BLaER1 (cell line): ENCODE measurements around the gene KDM4C.
"Not testable (repeated sequence)": the region's sequence is repeated elsewhere in the genome, so short reads cannot be mapped to it uniquely, and the experiment has no call there.

Source experiments
- H3K27ac ChIP-seq: shearing (Covaris generic); formaldehyde crosslinking; 2 replicates; pipeline ENCODE4 v1.8.1; 2022
- H3K27me3 ChIP-seq: shearing (Covaris generic); formaldehyde crosslinking; 2 replicates; pipeline ENCODE4 v1.8.1; 2022
- H3K36me3 ChIP-seq: shearing (Covaris generic); formaldehyde crosslinking; 2 replicates; pipeline ENCODE4 v1.8.1; 2022
- H3K4me1 ChIP-seq: shearing (Covaris generic); formaldehyde crosslinking; 2 replicates; pipeline ENCODE4 v1.8.1; 2022
- H3K4me2 ChIP-seq: shearing (Covaris generic); formaldehyde crosslinking; 2 replicates; pipeline ENCODE4 v1.8.1; 2022
- H3K4me3 ChIP-seq: shearing (Covaris generic); formaldehyde crosslinking; 2 replicates; pipeline ENCODE4 v1.8.1; 2022
- H3K9ac ChIP-seq: shearing (Covaris generic); formaldehyde crosslinking; 2 replicates; pipeline ENCODE4 v1.8.1; 2022
- H3K9me3 ChIP-seq: shearing (Covaris generic); formaldehyde crosslinking; 2 replicates; pipeline ENCODE4 v1.8.1; 2022
- H4K20me1 ChIP-seq: shearing (Covaris generic); formaldehyde crosslinking; 2 replicates; pipeline ENCODE4 v1.8.1; 2022
- Cebpa-rat ChIP-seq: shearing (Covaris generic); IDR thresholded peaks from 2 replicates; pipeline ENCODE4 v1.8.1; 2022

Gene KDM4C

DNA sequence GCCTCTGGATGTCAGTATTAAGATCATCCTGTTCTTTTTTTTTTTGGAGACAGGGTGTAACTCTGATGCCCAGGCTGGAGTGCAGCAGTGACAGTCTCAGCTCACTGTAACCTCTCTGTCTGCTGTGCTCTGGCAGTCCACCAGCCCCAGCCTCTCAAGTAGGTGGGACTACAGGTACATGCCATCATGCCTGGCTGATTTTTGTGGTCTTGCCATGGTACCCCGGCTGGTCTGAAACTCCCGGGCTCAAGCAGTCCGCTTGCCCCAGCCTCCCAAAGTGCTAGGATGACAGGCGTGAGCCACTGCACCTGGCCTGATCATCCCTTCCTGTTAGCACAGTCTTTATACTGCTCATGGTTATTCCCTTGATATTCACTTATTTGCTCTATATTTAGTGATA, 3.5 kb downstream of the KDM4C start:
- Histone ChIP-seq H3K4me3 (no peak overlapping the region), H3K9me3 (peaks cover 4% of the 10 kb centered on the region; the same call in 1 of the 2 replicates), H4K20me1 (peaks cover 72% of the 10 kb centered on the region), H3K4me1 (peaks cover 48% of the 10 kb centered on the region), H3K27ac (no peak overlapping the region), H3K9ac (no peak overlapping the region), H3K4me2 (peak overlapping the region; percentile 13; the same call in 1 of the 2 replicates), H3K27me3 (no peaks in the 10 kb centered on the region), H3K36me3 (0 out of 2 replicates have a peak, but pooled peaks cover 3% of the 10 kb centered on the region)
- TF ChIP-seq Cebpa-rat: no peak

DNA sequence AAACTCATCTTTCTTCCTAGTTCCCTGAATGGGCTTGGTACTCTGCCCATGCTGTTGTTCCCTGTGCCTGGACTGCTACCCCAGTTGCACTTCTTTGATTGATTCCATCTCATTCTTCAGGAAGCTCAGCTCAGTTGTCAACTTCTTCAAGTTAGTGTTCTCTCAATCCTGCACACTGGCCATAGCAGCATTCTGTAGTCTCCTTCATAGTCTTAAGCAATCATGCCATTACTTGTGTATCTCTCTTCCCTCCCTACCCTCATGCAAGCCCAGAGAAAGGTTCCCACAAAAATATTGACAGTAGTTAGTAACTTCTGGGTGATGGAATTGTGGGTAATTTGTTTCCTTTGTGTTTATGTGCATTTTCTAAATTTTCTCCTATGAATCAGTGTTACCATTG, 5.5 kb downstream of the KDM4C start:
- Histone ChIP-seq H3K27me3 (no peaks in the 10 kb centered on the region), H3K27ac (no peak overlapping the region), H3K9ac (no peak overlapping the region), H4K20me1 (peaks cover 89% of the 10 kb centered on the region), H3K4me3 (no peak overlapping the region), H3K9me3 (peaks cover 4% of the 10 kb centered on the region; the same call in 1 of the 2 replicates), H3K36me3 (0 out of 2 replicates have a peak, but pooled peaks cover 3% of the 10 kb centered on the region), H3K4me2 (no peak overlapping the region), H3K4me1 (peaks cover 44% of the 10 kb centered on the region)
- TF ChIP-seq Cebpa-rat: no peak

DNA sequence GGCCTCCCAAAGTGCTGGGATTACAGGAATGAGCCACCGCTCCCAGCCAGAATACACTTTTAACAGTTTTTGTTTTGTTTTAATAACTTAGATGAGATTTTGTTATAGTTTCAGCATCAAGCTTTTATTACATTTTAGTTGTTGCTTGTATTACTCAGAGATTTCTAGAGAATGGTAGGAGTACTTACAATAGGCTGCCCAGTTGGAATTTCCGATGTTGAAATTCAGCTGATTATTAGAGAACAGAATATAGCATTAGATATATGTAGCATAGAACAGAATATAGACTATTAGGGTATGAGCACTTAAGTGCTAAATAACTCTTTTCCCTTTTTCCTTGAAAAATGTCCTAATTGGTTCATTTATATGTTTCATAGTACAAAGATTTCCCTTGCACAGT, 6.2 kb downstream of the KDM4C start:
- Histone ChIP-seq H4K20me1 (peaks cover 88% of the 10 kb centered on the region), H3K9me3 (peaks cover 4% of the 10 kb centered on the region; the same call in 1 of the 2 replicates), H3K4me3 (no peak overlapping the region), H3K4me2 (no peak overlapping the region), H3K9ac (no peak overlapping the region), H3K36me3 (0 out of 2 replicates have a peak, but pooled peaks cover 3% of the 10 kb centered on the region), H3K27ac (no peak overlapping the region), H3K4me1 (peaks cover 44% of the 10 kb centered on the region), H3K27me3 (no peaks in the 10 kb centered on the region)
- no peak for TF ChIP-seq Cebpa-rat

DNA sequence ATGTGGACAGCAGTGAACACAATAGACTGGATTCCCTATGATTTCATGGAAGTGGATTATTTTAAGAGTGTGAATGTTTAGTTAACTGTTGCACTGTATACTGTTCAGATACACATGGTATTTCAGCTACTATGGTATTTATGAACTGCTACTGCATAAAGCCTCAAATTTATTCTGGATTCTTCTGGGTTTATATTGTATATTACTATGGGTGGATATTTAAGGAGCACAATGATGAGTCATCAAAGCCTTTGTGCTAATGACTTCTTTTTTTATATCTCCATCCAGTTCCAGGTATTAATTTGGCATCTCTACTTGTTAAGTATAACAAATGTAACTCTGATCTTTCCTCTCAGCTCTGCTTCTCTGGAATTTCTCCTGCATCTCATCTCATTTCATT, 6.8 kb downstream of the KDM4C start:
- peaks cover 40% of the 10 kb centered on the region for H3K4me1 ChIP-seq
- no peak overlapping the region for H3K9ac ChIP-seq
- TF ChIP-seq Cebpa-rat: no peak
- no peak overlapping the region for H3K4me3 ChIP-seq
- peaks cover 88% of the 10 kb centered on the region for H4K20me1 ChIP-seq
- no peaks in the 10 kb centered on the region for H3K27me3 ChIP-seq
- H3K4me2 ChIP-seq: no peak overlapping the region
- H3K27ac ChIP-seq: no peak overlapping the region
- peaks cover 4% of the 10 kb centered on the region; the same call in 1 of the 2 replicates for H3K9me3 ChIP-seq
- 0 out of 2 replicates have a peak, but pooled peaks cover 3% of the 10 kb centered on the region for H3K36me3 ChIP-seq

DNA sequence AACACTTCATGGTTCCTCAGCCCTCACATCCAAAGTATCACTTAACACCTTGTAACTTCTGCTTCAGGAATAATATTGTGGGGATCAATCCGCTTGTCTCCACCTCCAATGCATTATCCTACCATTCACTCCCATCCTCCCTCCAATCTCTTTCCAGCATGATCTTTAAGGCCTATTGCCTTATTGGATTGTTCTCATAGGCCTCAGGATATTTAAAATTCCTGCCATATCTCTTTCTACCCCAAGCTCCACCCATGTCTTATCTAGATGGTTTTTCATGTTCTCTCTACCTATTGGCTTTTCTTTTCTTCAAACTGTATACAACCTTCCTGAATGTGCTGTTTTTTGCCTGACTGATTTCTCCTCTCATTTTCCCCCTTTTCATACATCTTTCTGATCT, 7.2 kb downstream of the KDM4C start:
- Histone ChIP-seq H3K36me3 (0 out of 2 replicates have a peak, but pooled peaks cover 3% of the 10 kb centered on the region), H4K20me1 (peaks cover 88% of the 10 kb centered on the region), H3K27me3 (no peaks in the 10 kb centered on the region), H3K27ac (no peak overlapping the region), H3K9me3 (peaks cover 4% of the 10 kb centered on the region; the same call in 1 of the 2 replicates), H3K4me3 (no peak overlapping the region), H3K9ac (no peak overlapping the region), H3K4me1 (peaks cover 36% of the 10 kb centered on the region), H3K4me2 (no peak overlapping the region)
- no peak for TF ChIP-seq Cebpa-rat

DNA sequence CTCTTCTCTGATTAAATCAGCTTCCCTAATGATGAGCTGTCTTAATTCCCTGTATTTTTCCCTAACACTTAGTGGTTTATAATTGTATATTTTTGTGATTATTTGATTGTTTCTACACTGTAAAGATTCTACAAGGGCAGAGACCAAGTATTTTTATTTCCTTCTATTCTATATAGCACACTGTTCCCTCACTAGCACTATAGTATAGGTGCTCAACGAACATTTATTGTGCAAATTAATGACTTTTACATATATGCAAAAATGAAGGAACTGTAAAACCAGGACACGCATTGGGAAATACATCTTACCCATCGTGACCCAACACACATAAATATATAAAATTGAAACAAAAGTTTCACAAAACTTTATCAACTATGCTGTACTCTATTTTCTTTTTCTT, 7.6 kb downstream of the KDM4C start:
- no peak overlapping the region for H3K9ac ChIP-seq
- no peak for TF ChIP-seq Cebpa-rat
- 0 out of 2 replicates have a peak, but pooled peaks cover 3% of the 10 kb centered on the region for H3K36me3 ChIP-seq
- H3K9me3 ChIP-seq: peaks cover 4% of the 10 kb centered on the region; the same call in 1 of the 2 replicates
- peaks cover 87% of the 10 kb centered on the region for H4K20me1 ChIP-seq
- H3K27me3 ChIP-seq: no peaks in the 10 kb centered on the region
- no peak overlapping the region for H3K27ac ChIP-seq
- peaks cover 32% of the 10 kb centered on the region for H3K4me1 ChIP-seq
- no peak overlapping the region for H3K4me3 ChIP-seq
- H3K4me2 ChIP-seq: no peak overlapping the region

DNA sequence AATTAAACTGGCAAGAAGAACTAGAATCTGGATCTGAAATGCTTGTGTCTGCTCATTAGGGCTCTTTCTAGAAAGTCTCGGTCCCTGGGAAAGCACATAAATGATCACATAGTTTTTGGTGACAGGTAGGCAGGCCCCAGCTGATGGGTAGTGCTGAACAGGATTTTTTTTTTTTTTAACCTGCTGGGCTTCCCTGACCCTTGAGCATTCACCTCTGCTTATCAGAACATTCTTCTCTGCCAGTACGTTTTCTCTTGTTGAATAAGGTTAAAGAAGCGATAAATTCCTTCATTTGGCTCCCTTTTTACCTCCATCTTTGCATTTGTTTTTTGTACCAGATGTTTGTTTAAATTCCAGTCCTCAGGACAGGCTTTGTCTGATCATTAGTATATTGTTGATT, 8.8 kb downstream of the KDM4C start:
- Histone ChIP-seq H3K9me3 (peaks cover 10% of the 10 kb centered on the region), H3K4me1 (peaks cover 21% of the 10 kb centered on the region; the same call in 1 of the 2 replicates), H3K27me3 (no peaks in the 10 kb centered on the region), H3K27ac (no peak overlapping the region), H3K4me2 (no peak overlapping the region), H3K36me3 (0 out of 2 replicates have a peak, but pooled peaks cover 11% of the 10 kb centered on the region), H3K4me3 (no peak overlapping the region), H3K9ac (no peak overlapping the region), H4K20me1 (peaks cover 87% of the 10 kb centered on the region)
- TF ChIP-seq Cebpa-rat: no peak

DNA sequence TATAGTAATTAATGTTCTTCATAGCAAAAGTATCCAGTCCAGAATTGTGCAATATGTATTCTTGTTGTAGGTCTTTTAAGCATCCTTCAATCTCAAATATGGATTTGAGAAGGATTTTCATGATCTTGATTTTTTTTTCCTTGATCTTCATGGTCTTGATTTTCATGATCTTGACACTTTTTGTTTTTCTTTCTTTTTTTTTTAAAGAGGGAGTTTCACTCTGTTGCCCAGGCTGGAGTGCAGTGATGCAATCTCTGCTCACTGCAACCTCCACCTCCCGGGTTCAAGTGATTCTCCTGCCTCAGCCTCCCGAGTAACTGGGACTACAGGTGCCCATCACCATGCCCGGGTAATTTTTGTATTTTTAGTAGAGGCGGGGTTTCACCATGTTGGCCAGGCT, 10.8 kb downstream of the KDM4C start:
- peaks cover 24% of the 10 kb centered on the region for H3K9me3 ChIP-seq
- H3K27ac ChIP-seq, H3K4me2 ChIP-seq: not testable (repeated sequence)

DNA sequence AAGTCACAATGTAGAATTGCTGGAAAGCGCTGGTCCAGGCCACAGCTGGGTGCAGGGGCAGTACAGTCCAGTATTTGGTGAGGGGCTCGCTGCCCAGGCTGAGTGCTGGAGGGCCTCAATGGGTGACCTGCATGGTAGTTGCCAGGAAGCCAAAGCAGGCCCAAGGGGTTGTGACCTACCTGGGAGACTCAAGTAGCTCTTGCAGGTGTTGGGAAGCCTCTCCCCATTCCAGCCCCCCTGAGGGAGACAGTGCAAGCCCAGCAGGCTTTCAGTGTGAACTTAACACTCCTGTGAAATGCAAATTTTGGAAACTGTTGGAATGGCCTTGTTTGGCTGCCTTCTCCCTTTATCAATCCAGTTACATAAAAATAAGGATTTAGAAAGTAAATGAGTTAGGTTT, 13.9 kb downstream of the KDM4C start:
- Histone ChIP-seq H4K20me1 (peaks cover 91% of the 10 kb centered on the region), H3K36me3 (peaks cover 34% of the 10 kb centered on the region), H3K4me3 (no peak overlapping the region), H3K9ac (no peak overlapping the region), H3K4me1 (peaks cover 10% of the 10 kb centered on the region), H3K4me2 (no peak overlapping the region), H3K27ac (no peak overlapping the region), H3K27me3 (no peaks in the 10 kb centered on the region), H3K9me3 (peaks cover 34% of the 10 kb centered on the region)
- no peak for TF ChIP-seq Cebpa-rat

More for the DNA sequence above, 10.8 kb downstream of the KDM4C start:
- not testable (repeated sequence) for H3K4me3 ChIP-seq, H3K27me3 ChIP-seq, H3K9ac ChIP-seq
- peaks cover 95% of the 10 kb centered on the region for H4K20me1 ChIP-seq
- peaks cover 16% of the 10 kb centered on the region; the same call in 1 of the 2 replicates for H3K4me1 ChIP-seq
- H3K36me3 ChIP-seq: peaks cover 24% of the 10 kb centered on the region

DNA sequence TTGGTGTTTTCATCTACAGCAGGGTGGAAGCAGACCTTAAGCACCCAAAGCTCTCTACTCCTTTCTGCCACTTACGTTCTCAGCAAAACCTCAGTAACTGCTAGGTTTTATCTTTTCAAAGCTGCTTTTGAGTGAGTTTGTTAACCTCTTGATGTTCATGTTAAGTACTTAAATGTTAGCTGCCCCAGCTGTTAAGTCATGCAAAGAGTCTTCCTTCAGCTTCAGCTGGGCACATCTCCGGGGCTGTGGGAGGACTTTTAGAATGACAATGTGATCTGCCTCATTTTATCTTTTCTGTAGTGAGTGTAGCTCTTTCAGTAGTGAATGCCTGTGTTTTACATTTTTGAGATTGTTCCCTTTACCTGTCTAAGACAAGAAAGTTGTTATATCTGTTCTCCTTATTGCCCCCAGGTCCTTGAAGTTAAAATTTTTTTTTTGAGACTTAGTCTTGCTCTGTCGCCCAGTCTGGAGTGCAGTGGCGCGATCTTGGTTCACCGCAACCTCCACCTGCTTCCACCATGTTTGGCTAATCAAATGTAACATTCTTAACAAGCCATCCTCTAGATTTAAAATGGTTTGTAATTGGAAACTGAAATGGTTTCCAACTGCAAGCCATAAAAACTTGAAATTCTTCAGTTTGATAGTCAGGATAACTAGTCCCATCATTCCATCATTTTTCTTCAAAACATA, 19.6 kb downstream of the KDM4C start:
- TF ChIP-seq Cebpa-rat: no peak
- Histone ChIP-seq H4K20me1 (peaks cover 81% of the 10 kb centered on the region), H3K27me3 (no peaks in the 10 kb centered on the region), H3K36me3 (peaks cover 29% of the 10 kb centered on the region), H3K4me1 (peaks cover 55% of the 10 kb centered on the region), H3K9me3 (peaks cover 19% of the 10 kb centered on the region; the same call in 1 of the 2 replicates), H3K9ac (peak overlapping the region; percentile 27; the same call in 1 of the 2 replicates), H3K4me2 (peak overlapping the region; percentile 65), H3K27ac (peak overlapping the region; percentile 57), H3K4me3 (peak overlapping the region; percentile 3; the same call in 1 of the 2 replicates)
